ENCODE measurements around the gene PTTG1IP2.

DNA sequence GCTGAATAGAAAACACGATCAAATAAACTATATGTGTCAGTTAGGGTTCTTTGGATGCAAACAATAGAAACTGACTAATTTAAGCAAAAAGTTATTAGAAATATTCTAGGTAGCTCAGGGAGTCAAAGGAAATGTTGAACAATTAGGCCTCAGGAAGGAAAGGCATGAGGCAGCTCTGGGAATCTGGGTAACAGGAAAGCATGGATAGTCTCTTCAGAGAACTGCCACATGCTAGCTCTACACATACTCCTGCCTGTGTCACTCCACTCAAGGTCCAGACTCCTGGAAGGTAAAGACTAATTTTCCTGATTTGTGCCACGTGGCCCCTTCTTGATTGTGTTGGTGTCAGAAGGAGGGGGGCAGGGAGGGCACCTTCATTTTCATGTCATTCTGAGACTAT is 23.8 kb upstream of the PTTG1IP2 start:
- TF ChIP-seq, protein P1, sequence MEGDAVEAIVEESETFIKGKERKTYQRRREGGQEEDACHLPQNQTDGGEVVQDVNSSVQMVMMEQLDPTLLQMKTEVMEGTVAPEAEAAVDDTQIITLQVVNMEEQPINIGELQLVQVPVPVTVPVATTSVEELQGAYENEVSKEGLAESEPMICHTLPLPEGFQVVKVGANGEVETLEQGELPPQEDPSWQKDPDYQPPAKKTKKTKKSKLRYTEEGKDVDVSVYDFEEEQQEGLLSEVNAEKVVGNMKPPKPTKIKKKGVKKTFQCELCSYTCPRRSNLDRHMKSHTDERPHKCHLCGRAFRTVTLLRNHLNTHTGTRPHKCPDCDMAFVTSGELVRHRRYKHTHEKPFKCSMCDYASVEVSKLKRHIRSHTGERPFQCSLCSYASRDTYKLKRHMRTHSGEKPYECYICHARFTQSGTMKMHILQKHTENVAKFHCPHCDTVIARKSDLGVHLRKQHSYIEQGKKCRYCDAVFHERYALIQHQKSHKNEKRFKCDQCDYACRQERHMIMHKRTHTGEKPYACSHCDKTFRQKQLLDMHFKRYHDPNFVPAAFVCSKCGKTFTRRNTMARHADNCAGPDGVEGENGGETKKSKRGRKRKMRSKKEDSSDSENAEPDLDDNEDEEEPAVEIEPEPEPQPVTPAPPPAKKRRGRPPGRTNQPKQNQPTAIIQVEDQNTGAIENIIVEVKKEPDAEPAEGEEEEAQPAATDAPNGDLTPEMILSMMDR (IDR thresholded peaks at IDR 0.05; ENCODE audit: insufficient read depth, low read depth, low read length): no peak
- no peak for TF ChIP-seq EZH2 (IDR thresholded peaks at IDR 0.05; ENCODE audit: insufficient read depth, low read length)

Measured in astrocyte (in vitro differentiated cells and primary cell).